ENCODE results near the gene IL13. TPM values are rescaled to one million over a fixed set of nuclear protein-coding genes. Genes with fewer than 3 reads are reported as not detected.

Gene IL13
- total RNA-seq, 1 donor from 2014 or later = not detected

- H3K4me1 ChIP-seq = no peaks in the 10 kb centered on the region
- no peaks in the 10 kb centered on the region for H3K27me3 ChIP-seq (ENCODE audit: low read depth)
- H3K9me3 ChIP-seq (replicated peaks) = no peaks in the 10 kb centered on the region
- intact Hi-C loops (cut with micrococcal nuclease) = no loop called here
- no peak overlapping the region for H3K4me3 ChIP-seq
- no peak for DNase-seq
- no peak for TF ChIP-seq CTCF (IDR thresholded peaks at IDR 0.05; ENCODE audit: borderline replicate concordance)
- no peak overlapping the region for H3K27ac ChIP-seq (replicated peaks)
- no peaks in the 10 kb centered on the region for H3K36me3 ChIP-seq
Measured at GRCh38 chr5:132679166-132679565, 21.2 kb downstream of the IL13 start.

- H3K27me3 ChIP-seq (ENCODE audit: low read depth) = no peaks in the 10 kb centered on the region
- no peak overlapping the region for H3K27ac ChIP-seq (replicated peaks)
- H3K36me3 ChIP-seq = no peaks in the 10 kb centered on the region
- no peaks in the 10 kb centered on the region for H3K4me1 ChIP-seq
- no peak for DNase-seq
- H3K4me3 ChIP-seq = no peak overlapping the region
- intact Hi-C loops (cut with micrococcal nuclease) = no loop called here
- no peak for TF ChIP-seq CTCF (IDR thresholded peaks at IDR 0.05; ENCODE audit: borderline replicate concordance)
- no peaks in the 10 kb centered on the region for H3K9me3 ChIP-seq (replicated peaks)
Measured at GRCh38 chr5:132679717-132680380, 21.9 kb downstream of the IL13 start.

- Histone ChIP-seq H3K36me3 (no peaks in the 10 kb centered on the region), H3K27ac (replicated peaks) (no peak overlapping the region), H3K9me3 (replicated peaks) (no peaks in the 10 kb centered on the region), H3K4me3 (no peak overlapping the region), H3K4me1 (no peaks in the 10 kb centered on the region), H3K27me3 (ENCODE audit: low read depth) (no peaks in the 10 kb centered on the region)
- no peak for DNase-seq
- intact Hi-C loops (cut with micrococcal nuclease) = no loop called here
- no peak for TF ChIP-seq CTCF (IDR thresholded peaks at IDR 0.05; ENCODE audit: borderline replicate concordance)
Measured at GRCh38 chr5:132680780-132681475, 23.0 kb downstream of the IL13 start.

- Histone ChIP-seq H3K27ac (replicated peaks) (no peak overlapping the region), H3K4me3 (no peak overlapping the region), H3K36me3 (no peaks in the 10 kb centered on the region), H3K4me1 (no peaks in the 10 kb centered on the region), H3K27me3 (ENCODE audit: low read depth) (no peaks in the 10 kb centered on the region), H3K9me3 (replicated peaks) (no peaks in the 10 kb centered on the region)
- intact Hi-C loops (cut with micrococcal nuclease) = no loop called here
- TF ChIP-seq CTCF (IDR thresholded peaks at IDR 0.05; ENCODE audit: borderline replicate concordance) = no peak
- no peak for DNase-seq
Measured at GRCh38 chr5:132681476-132681831, 23.5 kb downstream of the IL13 start.

GRCh38 chr5:132681983-132682382 is 24.0 kb downstream of the IL13 start:
- H3K4me3 ChIP-seq = no peak overlapping the region
- no peak for DNase-seq

More at GRCh38 chr5:132681983-132682382, 24.0 kb downstream of the IL13 start:
- Histone ChIP-seq H3K27ac (replicated peaks) (no peak overlapping the region), H3K4me1 (no peaks in the 10 kb centered on the region), H3K27me3 (ENCODE audit: low read depth) (no peaks in the 10 kb centered on the region), H3K9me3 (replicated peaks) (no peaks in the 10 kb centered on the region), H3K36me3 (no peaks in the 10 kb centered on the region)
- no peak for TF ChIP-seq CTCF (IDR thresholded peaks at IDR 0.05; ENCODE audit: borderline replicate concordance)
- intact Hi-C loops (cut with micrococcal nuclease) = no loop called here

Measured in left ventricle myocardium inferior (tissue), 1 donor.